ENCODE results near the gene FYN.

FYN gene

GRCh38 chr6:111624401-111625098 lies 248.7 kb downstream of the FYN start:
- DNase-seq (ENCODE audit: low read depth): no peak

DNA sequence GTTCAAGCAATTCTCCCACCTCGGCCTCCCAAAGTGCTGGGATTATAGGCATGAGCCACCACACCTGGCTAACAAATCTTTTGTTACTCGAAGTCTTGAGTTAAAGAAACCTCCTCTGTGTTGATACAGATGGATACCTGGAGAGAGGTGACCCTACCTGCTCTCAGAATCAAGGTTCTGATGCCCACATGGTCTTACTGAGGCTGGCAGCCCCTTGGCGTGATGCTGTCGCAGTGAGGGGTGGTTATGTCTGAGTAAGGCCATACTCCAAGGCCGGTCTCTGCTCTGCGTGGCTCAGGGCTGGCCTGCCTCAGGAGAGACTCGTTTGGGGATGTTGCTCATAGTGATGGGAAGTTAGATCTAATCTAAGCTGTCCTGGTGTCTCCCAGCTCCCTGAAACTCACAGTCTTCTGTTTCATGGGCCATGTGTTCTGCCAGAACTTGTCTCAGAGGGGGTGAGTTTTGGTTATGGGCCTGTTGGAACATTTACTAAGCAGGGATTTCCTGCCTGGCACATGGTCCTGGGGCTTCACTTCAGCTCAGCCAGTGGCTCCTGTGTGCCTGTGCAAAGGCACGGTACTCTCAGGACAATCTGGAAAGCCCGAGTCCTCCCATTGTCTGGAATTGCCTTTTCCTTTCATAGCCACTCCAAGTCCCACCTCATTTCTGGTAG lies 250.1 kb downstream of the FYN start:
- no peak for DNase-seq (ENCODE audit: low read depth)

- DNase-seq (ENCODE audit: low read depth): no peak
These were observed 253.1 kb downstream of the FYN start for GRCh38 chr6:111620169-111620568.

- DNase-seq (ENCODE audit: low read depth): no peak
These were observed 254.8 kb downstream of the FYN start for GRCh38 chr6:111618407-111618806.

GRCh38 chr6:111617149-111617548 lies 256.1 kb downstream of the FYN start:
- DNase-seq (ENCODE audit: low read depth): no peak

GRCh38 chr6:111615916-111616612 lies 257.2 kb downstream of the FYN start:
- no peak for DNase-seq (ENCODE audit: low read depth)

- DNase-seq (ENCODE audit: low read depth): no peak
These were observed 258.2 kb downstream of the FYN start for GRCh38 chr6:111614833-111615582.

DNA sequence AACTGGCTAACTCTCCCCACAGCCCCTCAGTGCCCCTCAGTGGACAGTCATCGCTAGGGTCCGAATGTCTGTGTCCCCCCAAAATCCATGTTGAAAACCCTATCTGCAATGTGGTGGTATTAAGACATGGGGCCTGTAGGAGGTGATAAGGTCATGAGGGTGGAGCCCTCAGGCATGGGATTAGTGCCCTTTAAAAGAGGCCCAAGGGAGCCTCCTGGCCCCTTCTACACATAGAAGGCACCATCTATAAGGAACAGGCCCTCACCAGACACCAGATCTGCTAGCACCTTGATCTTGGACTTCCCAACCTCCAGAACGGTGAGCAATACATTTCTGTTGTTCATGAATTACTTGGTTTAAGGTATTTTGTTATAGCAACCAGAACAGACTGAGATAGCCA lies 260.9 kb downstream of the FYN start:
- DNase-seq (ENCODE audit: low read depth): no peak

DNA sequence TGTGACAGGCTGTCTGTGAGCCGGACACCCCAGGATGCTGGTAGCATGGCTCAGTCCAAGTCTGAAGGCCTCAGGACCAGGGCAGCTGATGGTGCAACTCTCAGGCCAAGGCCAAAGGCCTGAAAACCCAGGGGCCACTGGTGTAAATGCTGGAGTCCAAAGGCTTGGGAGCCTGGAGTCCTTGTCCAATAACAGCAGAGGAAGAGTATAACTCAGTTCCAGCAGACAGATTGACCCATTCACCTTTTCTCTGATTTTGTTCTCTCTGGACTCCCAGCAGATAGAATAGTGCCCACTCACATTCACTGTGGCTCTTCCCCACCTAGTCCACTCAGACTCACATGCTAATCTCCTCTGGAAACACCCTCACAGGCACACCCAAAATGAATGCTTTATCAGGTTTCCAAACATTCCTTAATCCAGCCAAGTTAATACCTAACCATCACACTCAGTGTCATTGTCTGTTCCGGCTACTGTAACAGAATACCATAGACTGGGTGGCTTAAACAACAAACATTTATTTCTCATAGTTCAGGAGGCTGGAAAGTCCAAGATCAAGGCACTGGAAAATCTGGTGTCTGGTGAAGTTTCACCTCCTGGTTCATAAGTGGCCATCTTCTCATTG lies 262.6 kb downstream of the FYN start:
- no peak for DNase-seq (ENCODE audit: low read depth)
